Measurements from ENCODE around the gene EEF1AKMT3.

GRCh38 chr12:57751432-57751787 lies 21.0 kb upstream of the EEF1AKMT3 start:
- TF ChIP-seq POLR2A (IDR thresholded peaks at IDR 0.05): no peak
- TF ChIP-seq POLR2AphosphoS5 (IDR thresholded peaks at IDR 0.05): no peak
- no peak for TF ChIP-seq CTCF (IDR thresholded peaks at IDR 0.05)
- TF ChIP-seq EP300 (IDR thresholded peaks at IDR 0.05): no peak

All from sigmoid colon (tissue), 4 donors.